ENCODE results near the gene SPATA20. TPM values are rescaled to one million over a fixed set of nuclear protein-coding genes. Genes with fewer than 3 reads are reported as not detected.

SPATA20 gene
- polyA plus RNA-seq (2013, experiment 1 of 2): 15.3 TPM
- 12.9 TPM for polyA plus RNA-seq (2013, experiment 2 of 2)

GRCh38 chr17:50547035-50547735 lies at the start of gene SPATA20:
TSS of gene SPATA20 (plus strand) at chr17:50547174. CDS start at chr17:50547209, 35 bp downstream.
- Histone ChIP-seq H3K9me3 (ENCODE audit: insufficient read depth, low read depth, low read length) (no peaks in the 10 kb centered on the region), H3K4me1 (ENCODE audit: insufficient read depth, low read length) (peaks cover 12% of the 10 kb centered on the region), H3K36me3 (ENCODE audit: insufficient read depth, low read length) (no peaks in the 10 kb centered on the region), H3K27ac (ENCODE audit: low read depth, low read length) (peak within 1 kb of the TSS; percentile 52; the same call in 1 of the 2 replicates), H3K9ac (ENCODE audit: low read depth, low read length) (peak within 1 kb of the TSS; percentile 83), H3K27me3 (ENCODE audit: insufficient read depth, low read length) (no peaks in the 10 kb centered on the region), H3K4me3 (ENCODE audit: low read length) (peak within 1 kb of the TSS; percentile 65)
- WGBS: 2% methylated on average over 42 of the region's 42 CpGs

- Histone ChIP-seq H3K9ac (ENCODE audit: low read depth, low read length) (no peak overlapping the region), H3K4me1 (ENCODE audit: insufficient read depth, low read length) (0 out of 2 replicates have a peak, but pooled peaks cover under 1% of the 10 kb centered on the region), H3K27me3 (ENCODE audit: insufficient read depth, low read length) (no peaks in the 10 kb centered on the region), H3K36me3 (ENCODE audit: insufficient read depth, low read length) (no peaks in the 10 kb centered on the region), H3K9me3 (ENCODE audit: insufficient read depth, low read depth, low read length) (no peaks in the 10 kb centered on the region), H3K4me3 (ENCODE audit: low read length) (no peak overlapping the region), H3K27ac (ENCODE audit: low read depth, low read length) (no peak overlapping the region)
- 76% methylated on average over 7 of the region's 7 CpGs for WGBS
These were observed 48.7 kb upstream of the SPATA20 start for GRCh38 chr17:50498021-50498874.

DNA sequence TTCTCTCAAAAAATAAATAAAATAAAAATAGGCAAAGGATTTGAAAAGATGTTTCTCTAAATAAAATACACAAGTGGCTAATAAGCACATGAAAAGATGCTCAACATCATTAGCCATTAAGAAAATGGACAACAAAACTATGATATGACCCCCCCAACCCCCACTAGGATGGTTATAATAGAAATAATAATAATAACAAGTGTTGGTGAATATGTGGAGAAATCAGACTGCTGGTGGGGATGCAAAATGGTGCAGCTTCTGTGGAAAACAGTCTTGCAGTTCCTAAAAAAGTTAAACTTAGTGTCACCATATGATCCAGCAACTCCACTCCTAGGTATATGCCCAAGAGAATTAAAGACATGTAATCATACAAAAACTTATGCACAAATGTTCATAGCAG lies 47.7 kb upstream of the SPATA20 start:
- Histone ChIP-seq H3K4me3 (ENCODE audit: low read length) (no peak overlapping the region), H3K27me3 (ENCODE audit: insufficient read depth, low read length) (no peaks in the 10 kb centered on the region), H3K36me3 (ENCODE audit: insufficient read depth, low read length) (no peaks in the 10 kb centered on the region), H3K27ac (ENCODE audit: low read depth, low read length) (no peak overlapping the region), H3K9ac (ENCODE audit: low read depth, low read length) (no peak overlapping the region), H3K4me1 (ENCODE audit: insufficient read depth, low read length) (0 out of 2 replicates have a peak, but pooled peaks cover 5% of the 10 kb centered on the region), H3K9me3 (ENCODE audit: insufficient read depth, low read depth, low read length) (no peaks in the 10 kb centered on the region)

DNA sequence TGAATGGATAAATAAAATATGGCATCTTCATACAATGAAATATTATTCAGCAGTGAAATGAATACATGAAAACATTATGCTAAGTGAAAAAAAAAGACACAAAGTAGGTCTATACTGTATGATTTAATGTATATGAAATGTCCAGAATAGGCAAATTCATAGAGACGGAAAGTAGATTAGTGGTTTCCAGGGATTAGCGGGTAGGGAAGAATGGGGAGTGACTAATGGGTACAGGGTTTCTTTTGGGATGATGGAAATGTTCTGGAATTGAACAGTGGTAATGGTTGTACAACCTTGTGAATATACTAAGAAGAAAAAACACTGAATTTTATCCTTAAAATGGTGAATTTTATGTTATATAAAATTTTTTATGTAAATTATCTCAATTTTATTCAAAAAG lies 47.3 kb upstream of the SPATA20 start:
- Histone ChIP-seq H3K27ac (ENCODE audit: low read depth, low read length) (no peak overlapping the region), H3K9ac (ENCODE audit: low read depth, low read length) (no peak overlapping the region), H3K27me3 (ENCODE audit: insufficient read depth, low read length) (no peaks in the 10 kb centered on the region), H3K4me1 (ENCODE audit: insufficient read depth, low read length) (0 out of 2 replicates have a peak, but pooled peaks cover 5% of the 10 kb centered on the region), H3K9me3 (ENCODE audit: insufficient read depth, low read depth, low read length) (no peaks in the 10 kb centered on the region), H3K4me3 (ENCODE audit: low read length) (no peak overlapping the region), H3K36me3 (ENCODE audit: insufficient read depth, low read length) (no peaks in the 10 kb centered on the region)
- WGBS: 95% methylated on average over 2 of the region's 2 CpGs

- Histone ChIP-seq H3K27ac (ENCODE audit: low read depth, low read length) (no peak overlapping the region), H3K27me3 (ENCODE audit: insufficient read depth, low read length) (no peaks in the 10 kb centered on the region), H3K4me1 (ENCODE audit: insufficient read depth, low read length) (0 out of 2 replicates have a peak, but pooled peaks cover 5% of the 10 kb centered on the region), H3K9ac (ENCODE audit: low read depth, low read length) (no peak overlapping the region), H3K9me3 (ENCODE audit: insufficient read depth, low read depth, low read length) (no peaks in the 10 kb centered on the region), H3K4me3 (ENCODE audit: low read length) (no peak overlapping the region), H3K36me3 (ENCODE audit: insufficient read depth, low read length) (no peaks in the 10 kb centered on the region)
- WGBS: 63% methylated on average over 4 of the region's 5 CpGs
These were observed 45.9 kb upstream of the SPATA20 start for GRCh38 chr17:50501054-50501453.

DNA sequence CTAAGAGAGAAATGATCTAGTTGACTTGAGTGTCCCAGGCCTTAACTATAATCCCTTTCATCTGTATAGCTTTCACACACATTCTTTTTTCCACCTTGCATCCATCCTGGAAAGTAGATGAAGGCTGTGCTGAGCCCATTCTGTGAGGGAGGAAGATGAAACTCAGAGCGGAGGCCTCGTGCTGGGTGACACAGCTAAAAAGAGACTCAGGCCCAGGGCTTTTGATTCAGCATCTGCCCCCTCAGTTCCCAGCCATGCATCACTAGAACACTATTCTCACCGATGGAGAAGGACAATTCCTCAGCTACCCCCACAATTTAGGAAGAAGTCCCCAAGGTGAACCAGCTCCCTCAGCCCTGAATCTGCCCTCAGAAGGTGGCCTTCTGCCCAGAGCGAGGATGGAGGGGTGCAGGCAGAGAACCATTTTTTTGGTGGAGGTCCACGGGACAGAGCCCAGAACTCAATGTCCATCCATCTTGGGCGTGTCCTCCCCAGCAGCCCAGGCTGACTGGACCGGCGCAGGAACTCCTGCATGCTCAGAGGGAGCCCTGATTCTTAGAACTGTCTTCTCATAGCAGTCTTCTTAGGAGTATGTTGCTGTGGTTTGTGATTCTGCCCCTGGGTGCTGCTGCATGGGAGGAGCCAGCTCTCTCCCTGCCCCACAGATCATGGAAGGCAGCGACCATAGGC lies 44.5 kb upstream of the SPATA20 start:
- Histone ChIP-seq H3K4me1 (ENCODE audit: insufficient read depth, low read length) (0 out of 2 replicates have a peak, but pooled peaks cover 5% of the 10 kb centered on the region), H3K27me3 (ENCODE audit: insufficient read depth, low read length) (no peaks in the 10 kb centered on the region), H3K27ac (ENCODE audit: low read depth, low read length) (no peak overlapping the region), H3K4me3 (ENCODE audit: low read length) (no peak overlapping the region), H3K9me3 (ENCODE audit: insufficient read depth, low read depth, low read length) (no peaks in the 10 kb centered on the region), H3K9ac (ENCODE audit: low read depth, low read length) (no peak overlapping the region), H3K36me3 (ENCODE audit: insufficient read depth, low read length) (no peaks in the 10 kb centered on the region)
- WGBS: 91% methylated on average over 9 of the region's 9 CpGs

- Histone ChIP-seq H3K36me3 (ENCODE audit: insufficient read depth, low read length) (no peaks in the 10 kb centered on the region), H3K9ac (ENCODE audit: low read depth, low read length) (no peak overlapping the region), H3K4me1 (ENCODE audit: insufficient read depth, low read length) (0 out of 2 replicates have a peak, but pooled peaks cover 8% of the 10 kb centered on the region), H3K9me3 (ENCODE audit: insufficient read depth, low read depth, low read length) (no peaks in the 10 kb centered on the region), H3K27me3 (ENCODE audit: insufficient read depth, low read length) (no peaks in the 10 kb centered on the region), H3K27ac (ENCODE audit: low read depth, low read length) (no peak overlapping the region), H3K4me3 (ENCODE audit: low read length) (no peak overlapping the region)
- WGBS: 86% methylated on average over 7 of the region's 7 CpGs
These were observed 41.3 kb upstream of the SPATA20 start for GRCh38 chr17:50505591-50506130.

- Histone ChIP-seq H3K4me3 (ENCODE audit: low read length) (no peak overlapping the region), H3K36me3 (ENCODE audit: insufficient read depth, low read length) (no peaks in the 10 kb centered on the region), H3K9ac (ENCODE audit: low read depth, low read length) (no peak overlapping the region), H3K4me1 (ENCODE audit: insufficient read depth, low read length) (0 out of 2 replicates have a peak, but pooled peaks cover 13% of the 10 kb centered on the region), H3K9me3 (ENCODE audit: insufficient read depth, low read depth, low read length) (no peaks in the 10 kb centered on the region), H3K27me3 (ENCODE audit: insufficient read depth, low read length) (no peaks in the 10 kb centered on the region), H3K27ac (ENCODE audit: low read depth, low read length) (no peak overlapping the region)
- 88% methylated on average over 7 of the region's 7 CpGs for WGBS
These were observed 40.7 kb upstream of the SPATA20 start for GRCh38 chr17:50506298-50506697.

DNA sequence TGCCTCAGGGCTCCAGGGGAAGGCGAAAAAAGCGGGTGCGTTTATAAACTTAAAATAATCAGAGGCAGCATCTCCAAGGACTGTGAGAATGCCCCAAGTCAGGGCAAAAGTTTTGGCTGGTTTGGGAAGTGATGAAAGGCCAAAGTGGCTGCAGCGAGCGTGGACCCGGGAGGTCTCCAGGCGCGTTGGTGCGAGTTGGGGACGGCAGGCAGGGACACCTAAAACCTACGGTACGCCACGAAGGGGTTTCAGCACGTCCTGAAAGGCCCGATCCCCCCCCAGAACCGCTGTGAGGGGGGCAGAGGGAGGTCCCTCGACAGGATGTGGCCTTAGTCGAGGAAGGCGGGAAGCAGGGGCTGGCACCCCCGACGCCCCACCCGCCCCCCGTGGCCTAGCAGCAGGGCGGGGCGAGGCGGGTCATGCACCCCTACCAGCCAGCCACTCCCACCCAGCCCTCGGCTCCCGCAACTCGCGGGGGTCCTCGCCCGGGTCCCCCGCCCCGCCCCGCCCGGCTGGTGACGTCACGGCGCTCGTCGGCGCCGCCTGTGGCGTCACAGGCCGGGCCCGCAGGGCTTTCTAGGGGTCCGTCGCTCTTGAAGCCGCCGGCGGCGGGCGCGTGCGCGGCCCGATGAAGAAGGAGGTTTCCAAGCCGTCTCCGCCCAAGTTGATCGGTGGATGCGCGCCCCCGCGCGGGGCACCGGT lies 39.0 kb upstream of the SPATA20 start, which contains the start of gene MYCBPAP:
MYCBPAP (plus strand) TSS at position 569 of the 702 bp plus-strand sequence. CDS start 236 bp downstream, outside the sequence.
- no peaks in the 10 kb centered on the region for H3K9me3 ChIP-seq (ENCODE audit: insufficient read depth, low read depth, low read length)
- H3K27ac ChIP-seq (ENCODE audit: low read depth, low read length): peak within 1 kb of the TSS; percentile 60; the same call in 1 of the 2 replicates
- H3K36me3 ChIP-seq (ENCODE audit: insufficient read depth, low read length): no peaks in the 10 kb centered on the region
- H3K9ac ChIP-seq (ENCODE audit: low read depth, low read length): peak within 1 kb of the TSS; percentile 70
- 7% methylated on average over 65 of the region's 66 CpGs for WGBS
- 0 out of 2 replicates have a peak, but pooled peaks cover 16% of the 10 kb centered on the region for H3K4me1 ChIP-seq (ENCODE audit: insufficient read depth, low read length)
- peak within 1 kb of the TSS; percentile 91 for H3K4me3 ChIP-seq (ENCODE audit: low read length)
- no peaks in the 10 kb centered on the region for H3K27me3 ChIP-seq (ENCODE audit: insufficient read depth, low read length)

All from HUES64 (cell line).